Loucy (cell line): ENCODE measurements around the gene ZNF579.

Experiments
- H2AFZ ChIP-seq: fragments of 200-600 bp; sonication (generic); 2 replicates; pipeline ENCODE4 v1.6.0; 2016; ENCODE audit warnings: antibody characterized with exemption, mild to moderate bottlenecking, low read length, moderate library complexity
- H3F3A ChIP-seq: fragments of 200-600 bp; 2 replicates; pipeline ENCODE4 v1.6.0; 2016; ENCODE audit warnings: antibody characterized with exemption, low read depth, mild to moderate bottlenecking
- H3K27me3 ChIP-seq: fragments of 200-600 bp; sonication (generic); 2 replicates; pipeline ENCODE4 v1.6.1; 2014; ENCODE audit warnings: low read length, mild to moderate bottlenecking; ENCODE audit not compliant: insufficient read depth, poor library complexity, severe bottlenecking
- H3K36me3 ChIP-seq: fragments of 200-600 bp; sonication (generic); 2 replicates; pipeline ENCODE4 v1.6.1; 2016; ENCODE audit warnings: low read length; ENCODE audit not compliant: insufficient read depth
- H3K4me1 ChIP-seq: fragments of 200-600 bp; sonication (generic); 2 replicates; pipeline ENCODE4 v1.5.1; 2014; ENCODE audit warnings: low read length, mild to moderate bottlenecking; ENCODE audit not compliant: insufficient read depth, poor library complexity, severe bottlenecking
- H3K4me2 ChIP-seq: fragments of 200-600 bp; sonication (generic); 2 replicates; pipeline ENCODE4 v1.6.0; 2014; ENCODE audit warnings: antibody characterized with exemption, low read length, low read depth, mild to moderate bottlenecking; ENCODE audit not compliant: poor library complexity, severe bottlenecking
- H3K4me3 ChIP-seq: fragments of 200-600 bp; sonication (generic); 2 replicates; pipeline ENCODE4 v1.5.1; 2014; ENCODE audit warnings: low read length, mild to moderate bottlenecking, mixed read lengths; ENCODE audit not compliant: poor library complexity, severe bottlenecking
- H3K79me2 ChIP-seq: fragments of 200-600 bp; sonication (generic); 2 replicates; pipeline ENCODE4 v1.6.1; 2014; ENCODE audit warnings: low read length; ENCODE audit not compliant: insufficient read depth
- H3K9ac ChIP-seq: fragments of 200-600 bp; sonication (generic); 2 replicates; pipeline ENCODE4 v1.6.0; 2014; ENCODE audit warnings: mild to moderate bottlenecking, low read depth, low read length, moderate library complexity; ENCODE audit not compliant: poor library complexity, severe bottlenecking
- H3K9me2 ChIP-seq: fragments of 200-600 bp; sonication (generic); replicated peaks from 2 replicates; pipeline ENCODE4 v1.6.1; 2016; ENCODE audit warnings: low read depth, low read length, mixed read lengths
- H3K9me3 ChIP-seq: fragments of 200-600 bp; sonication (generic); 2 replicates; pipeline ENCODE4 v1.6.1; 2014; ENCODE audit warnings: mild to moderate bottlenecking, antibody characterized with exemption, low read length, low read depth; ENCODE audit not compliant: insufficient read depth
- H4K20me1 ChIP-seq: fragments of 200-600 bp; sonication (generic); 2 replicates; pipeline ENCODE4 v1.6.0; 2014; ENCODE audit warnings: antibody characterized with exemption, low read length, mild to moderate bottlenecking; ENCODE audit not compliant: insufficient read depth, poor library complexity, severe bottlenecking
- CTCF ChIP-seq: fragments of 200-600 bp; sonication (generic); conservative IDR thresholded peaks from 2 replicates; pipeline ENCODE4 v1.5.1; 2014; ENCODE audit warnings: mild to moderate bottlenecking, antibody characterized with exemption, low read length
- EZH2phosphoT487 ChIP-seq: fragments of 200-600 bp; IDR thresholded peaks from 2 replicates; pipeline ENCODE4 v1.6.1; 2018; ENCODE audit warnings: antibody characterized with exemption, mild to moderate bottlenecking, moderate library complexity, borderline replicate concordance

ZNF579 gene

GRCh38 chr19:55580628-55581144 is at the start of gene ZNF579:
Gene ZNF579, minus strand, starts transcription at chr19:55580848. Its CDS starts 1,209 bp downstream, at chr19:55579639.
- peaks cover 28% of the 10 kb centered on the region for H3K79me2 ChIP-seq
- TF ChIP-seq CTCF = no peak
- no peak for TF ChIP-seq EZH2phosphoT487
- H4K20me1 ChIP-seq = peaks cover 4% of the 10 kb centered on the region
- H3K4me1 ChIP-seq = peaks cover 10% of the 10 kb centered on the region
- H3K4me3 ChIP-seq = peak within 1 kb of the TSS; percentile 94
- no peaks in the 10 kb centered on the region for H3K27me3 ChIP-seq
- H2AFZ ChIP-seq = peak within 1 kb of the TSS; percentile 91
- H3K9me2 ChIP-seq = no peaks in the 10 kb centered on the region
- H3K4me2 ChIP-seq = peak within 1 kb of the TSS; percentile 79
- H3K9ac ChIP-seq = peak within 1 kb of the TSS; percentile 98
- H3K36me3 ChIP-seq = peaks cover 6% of the 10 kb centered on the region; the same call in 1 of the 2 replicates
- peaks cover 11% of the 10 kb centered on the region; the same call in 1 of the 2 replicates for H3F3A ChIP-seq
- H3K9me3 ChIP-seq = no peaks in the 10 kb centered on the region

GRCh38 chr19:55626350-55626749 is 45.7 kb upstream of the ZNF579 start:
- no peaks in the 10 kb centered on the region for H3K9me2 ChIP-seq
- H3K4me2 ChIP-seq = peak overlapping the region; percentile 21
- no peak overlapping the region for H2AFZ ChIP-seq
- TF ChIP-seq EZH2phosphoT487 = no peak
- TF ChIP-seq CTCF = no peak
- no peaks in the 10 kb centered on the region for H3K9me3 ChIP-seq
- H3K79me2 ChIP-seq = 0 out of 2 replicates have a peak, but pooled peaks cover 7% of the 10 kb centered on the region
- no peaks in the 10 kb centered on the region for H3K36me3 ChIP-seq
- no peaks in the 10 kb centered on the region for H3F3A ChIP-seq
- H3K9ac ChIP-seq = peak overlapping the region; percentile 25
- no peaks in the 10 kb centered on the region for H3K27me3 ChIP-seq
- no peak overlapping the region for H3K4me3 ChIP-seq
- H3K4me1 ChIP-seq = peaks cover 11% of the 10 kb centered on the region
- peaks cover 6% of the 10 kb centered on the region for H4K20me1 ChIP-seq

- Histone ChIP-seq H3K9me3 (no peaks in the 10 kb centered on the region), H3K79me2 (0 out of 2 replicates have a peak, but pooled peaks cover 7% of the 10 kb centered on the region), H4K20me1 (peaks cover 6% of the 10 kb centered on the region), H3K9me2 (no peaks in the 10 kb centered on the region), H3K4me2 (peak overlapping the region; percentile 80), H3K27me3 (no peaks in the 10 kb centered on the region), H3K4me3 (peak overlapping the region; percentile 76), H2AFZ (peak overlapping the region; percentile 79), H3F3A (no peaks in the 10 kb centered on the region), H3K36me3 (no peaks in the 10 kb centered on the region), H3K4me1 (peaks cover 16% of the 10 kb centered on the region), H3K9ac (peak overlapping the region; percentile 69)
- no peak for TF ChIP-seq CTCF
- TF ChIP-seq EZH2phosphoT487 = no peak
Measured at GRCh38 chr19:55625004-55625326, 44.3 kb upstream of the ZNF579 start.
